Neural cell (in vitro differentiated cells): Measurements from ENCODE around the gene PEF1. TPM values are rescaled to one million over a fixed set of nuclear protein-coding genes. Genes with fewer than 3 reads are reported as not detected.

Experiments used
- H2AFZ ChIP-seq: fragments of 200-600, 300-800 bp; sonication (generic), shearing (Covaris generic); 2 replicates; pipeline ENCODE4 v1.6.0; 2014; ENCODE audit warnings: low read depth, mild to moderate bottlenecking, antibody characterized with exemption, low read length, moderate library complexity
- H3F3A ChIP-seq: fragments of 200-600 bp; shearing (Covaris generic); 2 replicates; pipeline ENCODE4 v1.6.1; 2016; ENCODE audit warnings: mild to moderate bottlenecking, moderate library complexity, mixed read lengths, antibody characterized with exemption, low read length; ENCODE audit not compliant: insufficient read depth, poor library complexity, severe bottlenecking
- H3K27ac ChIP-seq: fragments of 200-600, 300-800 bp; sonication (generic), shearing (Covaris generic); 2 replicates; pipeline ENCODE4 v1.5.1; 2014; ENCODE audit warnings: mild to moderate bottlenecking, low read length, moderate library complexity
- H3K27me3 ChIP-seq: fragments of 300-800, 200-600 bp; sonication (generic), shearing (Covaris generic); 2 replicates; pipeline ENCODE4 v1.6.0; 2014; ENCODE audit warnings: mild to moderate bottlenecking, low read depth, low read length, moderate library complexity; ENCODE audit not compliant: insufficient read depth
- H3K36me3 ChIP-seq: fragments of 300-800, 200-600 bp; sonication (generic), shearing (Covaris generic); 2 replicates; pipeline ENCODE4 v1.5.1; 2014; ENCODE audit warnings: mild to moderate bottlenecking, antibody characterized with exemption, low read length, moderate library complexity; ENCODE audit not compliant: insufficient read depth
- H3K4me2 ChIP-seq: fragments of 300-800, 200-600 bp; sonication (generic), shearing (Covaris generic); 2 replicates; pipeline ENCODE4 v1.6.0; 2014; ENCODE audit warnings: mild to moderate bottlenecking, low read length
- H3K4me3 ChIP-seq: fragments of 300-800, 200-600 bp; sonication (generic), shearing (Covaris generic); 2 replicates; pipeline ENCODE4 v1.5.1; 2014; ENCODE audit warnings: mild to moderate bottlenecking, low read length, moderate library complexity
- H3K79me2 ChIP-seq: fragments of 200-600 bp; shearing (Covaris generic); replicated peaks from 2 replicates; pipeline ENCODE4 v1.6.0; 2014; ENCODE audit warnings: mild to moderate bottlenecking, low read length, moderate library complexity; ENCODE audit not compliant: insufficient read depth
- H3K9ac ChIP-seq: fragments of 300-800, 200-600 bp; sonication (generic), shearing (Covaris generic); 2 replicates; pipeline ENCODE4 v1.6.1; 2016; ENCODE audit warnings: mild to moderate bottlenecking, low read length, mixed read lengths
- H3K9me2 ChIP-seq: fragments of 200-600 bp; shearing (Covaris generic); 2 replicates; pipeline ENCODE4 v1.6.1; 2016; ENCODE audit warnings: mild to moderate bottlenecking, low read length, mixed read lengths; ENCODE audit not compliant: insufficient read depth
- H3K9me3 ChIP-seq: fragments of 200-600, 300-800 bp; sonication (generic), shearing (Covaris generic); 2 replicates; pipeline ENCODE4 v1.6.1; 2016; ENCODE audit warnings: mild to moderate bottlenecking, mixed run types, low read length, moderate library complexity, mixed read lengths
- H4K20me1 ChIP-seq: fragments of 200-600 bp; shearing (Covaris generic); 2 replicates; pipeline ENCODE4 v1.6.1; 2016; ENCODE audit warnings: mild to moderate bottlenecking, mixed run types; ENCODE audit not compliant: insufficient read depth
- EP300 ChIP-seq: fragments of 450-650 bp; conservative IDR thresholded peaks from 2 replicates; pipeline ENCODE4 v1.6.1; 2014; ENCODE audit warnings: antibody characterized with exemption, mild to moderate bottlenecking, moderate library complexity; ENCODE audit not compliant: poor library complexity, severe bottlenecking
- EZH2 ChIP-seq: fragments of 200-600, 300-800 bp; shearing (Covaris generic), sonication (generic); IDR thresholded peaks from 2 replicates; pipeline ENCODE4 v1.6.1; 2014; ENCODE audit warnings: antibody characterized with exemption, low read length, borderline replicate concordance, mild to moderate bottlenecking; ENCODE audit not compliant: insufficient read depth, poor library complexity, severe bottlenecking
- MXI1 ChIP-seq: fragments of 450-650 bp; conservative IDR thresholded peaks from 2 replicates; pipeline ENCODE4 v1.6.1; 2014; ENCODE audit warnings: antibody characterized with exemption, mild to moderate bottlenecking; ENCODE audit not compliant: poor library complexity, severe bottlenecking
- POLR2AphosphoS5 ChIP-seq: IDR thresholded peaks from 2 replicates; pipeline ENCODE4 v1.6.1; 2012
- RAD21 ChIP-seq: fragments of 450-650 bp; conservative IDR thresholded peaks from 2 replicates; pipeline ENCODE4 v1.6.1; 2014; ENCODE audit warnings: antibody characterized with exemption, mild to moderate bottlenecking, moderate library complexity
- SMC3 ChIP-seq: fragments of 450-650 bp; conservative IDR thresholded peaks from 2 replicates; pipeline ENCODE4 v1.6.1; 2014; ENCODE audit warnings: antibody characterized with exemption, mild to moderate bottlenecking, moderate library complexity; ENCODE audit not compliant: poor library complexity
- TAF1 ChIP-seq: IDR thresholded peaks from 2 replicates; pipeline ENCODE4 v1.6.1; 2012; ENCODE audit warnings: low read depth
- polyA plus RNA-seq: library from polyadenylated mRNA; depleted of rRNA; stranded (reverse); fragments of >200 nt; gene quantifications from 2 replicates; pipeline ENCODE4 v1.2.3, GENCODE V29; 2014
- TF ChIP-seq, protein P1 (sequence below): fragments of 450-650 bp; IDR thresholded peaks from 2 replicates; pipeline ENCODE4 v1.5.1; 2014; ENCODE audit warnings: antibody characterized with exemption, mild to moderate bottlenecking, moderate library complexity; ENCODE audit not compliant: poor library complexity, severe bottlenecking
- TF ChIP-seq, protein P2 (sequence below): IDR thresholded peaks from 2 replicates; pipeline ENCODE4 v1.6.1; 2012; ENCODE audit warnings: borderline replicate concordance

The PEF1 gene
- polyA plus RNA-seq, 1 donor from 2014 or later, result 48.2 TPM

DNA sequence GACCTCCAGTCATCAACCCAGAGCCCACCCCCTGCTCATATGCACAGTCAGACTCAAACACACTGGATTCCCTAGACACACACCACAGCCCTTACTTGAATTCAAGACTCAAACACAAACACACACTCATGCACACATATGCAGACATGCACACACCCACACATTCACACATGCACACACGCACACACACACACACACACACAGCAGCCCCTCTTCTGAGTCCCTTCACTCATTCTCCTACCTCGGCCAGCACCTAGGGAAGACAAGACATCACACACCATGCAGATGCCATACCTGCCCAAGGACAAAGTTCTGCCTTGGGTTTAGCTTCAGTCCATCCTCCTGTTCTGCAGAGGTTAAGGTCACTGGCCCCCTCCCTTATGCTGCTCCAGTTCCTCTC lies 28.7 kb downstream of the PEF1 start:
- H3K9me3 ChIP-seq, result no peaks in the 10 kb centered on the region
- no peak overlapping the region for H3K9ac ChIP-seq
- H3F3A ChIP-seq, result no peaks in the 10 kb centered on the region
- peaks cover 18% of the 10 kb centered on the region for H3K27me3 ChIP-seq
- H3K9me2 ChIP-seq, result no peaks in the 10 kb centered on the region
- no peaks in the 10 kb centered on the region for H3K36me3 ChIP-seq
- TF ChIP-seq EP300, result no peak
- no peak for TF ChIP-seq TAF1
- TF ChIP-seq POLR2AphosphoS5, result no peak
- TF ChIP-seq, protein P1, sequence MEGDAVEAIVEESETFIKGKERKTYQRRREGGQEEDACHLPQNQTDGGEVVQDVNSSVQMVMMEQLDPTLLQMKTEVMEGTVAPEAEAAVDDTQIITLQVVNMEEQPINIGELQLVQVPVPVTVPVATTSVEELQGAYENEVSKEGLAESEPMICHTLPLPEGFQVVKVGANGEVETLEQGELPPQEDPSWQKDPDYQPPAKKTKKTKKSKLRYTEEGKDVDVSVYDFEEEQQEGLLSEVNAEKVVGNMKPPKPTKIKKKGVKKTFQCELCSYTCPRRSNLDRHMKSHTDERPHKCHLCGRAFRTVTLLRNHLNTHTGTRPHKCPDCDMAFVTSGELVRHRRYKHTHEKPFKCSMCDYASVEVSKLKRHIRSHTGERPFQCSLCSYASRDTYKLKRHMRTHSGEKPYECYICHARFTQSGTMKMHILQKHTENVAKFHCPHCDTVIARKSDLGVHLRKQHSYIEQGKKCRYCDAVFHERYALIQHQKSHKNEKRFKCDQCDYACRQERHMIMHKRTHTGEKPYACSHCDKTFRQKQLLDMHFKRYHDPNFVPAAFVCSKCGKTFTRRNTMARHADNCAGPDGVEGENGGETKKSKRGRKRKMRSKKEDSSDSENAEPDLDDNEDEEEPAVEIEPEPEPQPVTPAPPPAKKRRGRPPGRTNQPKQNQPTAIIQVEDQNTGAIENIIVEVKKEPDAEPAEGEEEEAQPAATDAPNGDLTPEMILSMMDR, result no peak
- TF ChIP-seq, protein P2, sequence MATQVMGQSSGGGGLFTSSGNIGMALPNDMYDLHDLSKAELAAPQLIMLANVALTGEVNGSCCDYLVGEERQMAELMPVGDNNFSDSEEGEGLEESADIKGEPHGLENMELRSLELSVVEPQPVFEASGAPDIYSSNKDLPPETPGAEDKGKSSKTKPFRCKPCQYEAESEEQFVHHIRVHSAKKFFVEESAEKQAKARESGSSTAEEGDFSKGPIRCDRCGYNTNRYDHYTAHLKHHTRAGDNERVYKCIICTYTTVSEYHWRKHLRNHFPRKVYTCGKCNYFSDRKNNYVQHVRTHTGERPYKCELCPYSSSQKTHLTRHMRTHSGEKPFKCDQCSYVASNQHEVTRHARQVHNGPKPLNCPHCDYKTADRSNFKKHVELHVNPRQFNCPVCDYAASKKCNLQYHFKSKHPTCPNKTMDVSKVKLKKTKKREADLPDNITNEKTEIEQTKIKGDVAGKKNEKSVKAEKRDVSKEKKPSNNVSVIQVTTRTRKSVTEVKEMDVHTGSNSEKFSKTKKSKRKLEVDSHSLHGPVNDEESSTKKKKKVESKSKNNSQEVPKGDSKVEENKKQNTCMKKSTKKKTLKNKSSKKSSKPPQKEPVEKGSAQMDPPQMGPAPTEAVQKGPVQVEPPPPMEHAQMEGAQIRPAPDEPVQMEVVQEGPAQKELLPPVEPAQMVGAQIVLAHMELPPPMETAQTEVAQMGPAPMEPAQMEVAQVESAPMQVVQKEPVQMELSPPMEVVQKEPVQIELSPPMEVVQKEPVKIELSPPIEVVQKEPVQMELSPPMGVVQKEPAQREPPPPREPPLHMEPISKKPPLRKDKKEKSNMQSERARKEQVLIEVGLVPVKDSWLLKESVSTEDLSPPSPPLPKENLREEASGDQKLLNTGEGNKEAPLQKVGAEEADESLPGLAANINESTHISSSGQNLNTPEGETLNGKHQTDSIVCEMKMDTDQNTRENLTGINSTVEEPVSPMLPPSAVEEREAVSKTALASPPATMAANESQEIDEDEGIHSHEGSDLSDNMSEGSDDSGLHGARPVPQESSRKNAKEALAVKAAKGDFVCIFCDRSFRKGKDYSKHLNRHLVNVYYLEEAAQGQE, result no peak
- TF ChIP-seq EZH2, result no peak
- TF ChIP-seq SMC3, result no peak
- no peak for TF ChIP-seq RAD21
- no peak for TF ChIP-seq MXI1
- H2AFZ ChIP-seq, result no peak overlapping the region
- H3K4me2 ChIP-seq, result no peak overlapping the region
- H4K20me1 ChIP-seq, result no peaks in the 10 kb centered on the region
- no peaks in the 10 kb centered on the region for H3K79me2 ChIP-seq
- H3K27ac ChIP-seq, result no peak overlapping the region
- H3K4me3 ChIP-seq, result no peak overlapping the region

DNA sequence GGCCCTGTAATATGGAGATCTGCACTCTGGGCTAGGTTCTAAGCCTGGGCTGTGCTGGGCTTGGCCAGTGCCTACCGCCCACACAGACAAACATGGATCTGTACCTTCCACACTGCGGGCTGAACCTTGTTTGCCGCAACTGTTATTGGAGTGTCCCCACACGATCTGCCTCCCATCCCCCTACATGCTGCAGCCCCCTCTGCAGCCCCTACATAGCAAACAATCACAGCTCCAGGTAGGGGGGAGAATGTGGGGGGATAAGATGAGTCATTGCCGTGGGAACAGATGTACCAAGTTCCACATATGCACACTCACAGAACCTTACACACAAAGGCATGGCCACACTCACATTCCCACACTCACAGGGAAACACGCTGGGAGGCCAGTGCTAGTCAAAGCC lies 29.3 kb downstream of the PEF1 start:
- H3K27me3 ChIP-seq, result peaks cover 18% of the 10 kb centered on the region

More for the DNA sequence above, 29.3 kb downstream of the PEF1 start:
- H2AFZ ChIP-seq, result no peak overlapping the region
- no peaks in the 10 kb centered on the region for H3F3A ChIP-seq
- H3K4me3 ChIP-seq, result no peak overlapping the region
- H3K9me3 ChIP-seq, result no peaks in the 10 kb centered on the region
- H4K20me1 ChIP-seq, result no peaks in the 10 kb centered on the region
- no peak overlapping the region for H3K4me2 ChIP-seq
- no peak overlapping the region for H3K27ac ChIP-seq
- H3K79me2 ChIP-seq, result no peaks in the 10 kb centered on the region
- TF ChIP-seq, protein P2, result no peak
- no peak for TF ChIP-seq RAD21
- TF ChIP-seq EZH2, result no peak
- TF ChIP-seq TAF1, result no peak
- no peak for TF ChIP-seq MXI1
- TF ChIP-seq POLR2AphosphoS5, result no peak
- TF ChIP-seq, protein P1, result no peak
- TF ChIP-seq EP300, result no peak
- TF ChIP-seq SMC3, result no peak
- no peaks in the 10 kb centered on the region for H3K36me3 ChIP-seq
- H3K9me2 ChIP-seq, result no peaks in the 10 kb centered on the region
- no peak overlapping the region for H3K9ac ChIP-seq
